AG10803 (cell line): ENCODE data around the gene NSUN2.

Experiments
- DNase-seq: peaks from one replicate; pipeline ENCODE4 v3.0.0; 2010; ENCODE audit warnings: low read depth
- H3K4me3 ChIP-seq: 2 replicates; pipeline ENCODE4 v1.5.1; 2011; ENCODE audit warnings: mild to moderate bottlenecking, low read length, control low read depth
- TF ChIP-seq, protein P1 (sequence below): conservative IDR thresholded peaks from 2 replicates; pipeline ENCODE4 v1.5.1; 2011; ENCODE audit warnings: mild to moderate bottlenecking, low read length, control low read depth, inconsistent platforms

NSUN2 gene

GRCh38 chr5:6632888-6633468 lies at the start of gene NSUN2, which contains the start of gene SRD5A1:
TSS of gene NSUN2 (minus strand) at chr5:6633044. CDS start at chr5:6632979, 65 bp downstream.
TSS of gene SRD5A1 (plus strand) at chr5:6633440. CDS start at chr5:6633577, 137 bp downstream.
- H3K4me3 ChIP-seq: peak within 1 kb of the TSS; percentile 93
- DNase-seq: peak; percentile 89
- TF ChIP-seq, protein P1, sequence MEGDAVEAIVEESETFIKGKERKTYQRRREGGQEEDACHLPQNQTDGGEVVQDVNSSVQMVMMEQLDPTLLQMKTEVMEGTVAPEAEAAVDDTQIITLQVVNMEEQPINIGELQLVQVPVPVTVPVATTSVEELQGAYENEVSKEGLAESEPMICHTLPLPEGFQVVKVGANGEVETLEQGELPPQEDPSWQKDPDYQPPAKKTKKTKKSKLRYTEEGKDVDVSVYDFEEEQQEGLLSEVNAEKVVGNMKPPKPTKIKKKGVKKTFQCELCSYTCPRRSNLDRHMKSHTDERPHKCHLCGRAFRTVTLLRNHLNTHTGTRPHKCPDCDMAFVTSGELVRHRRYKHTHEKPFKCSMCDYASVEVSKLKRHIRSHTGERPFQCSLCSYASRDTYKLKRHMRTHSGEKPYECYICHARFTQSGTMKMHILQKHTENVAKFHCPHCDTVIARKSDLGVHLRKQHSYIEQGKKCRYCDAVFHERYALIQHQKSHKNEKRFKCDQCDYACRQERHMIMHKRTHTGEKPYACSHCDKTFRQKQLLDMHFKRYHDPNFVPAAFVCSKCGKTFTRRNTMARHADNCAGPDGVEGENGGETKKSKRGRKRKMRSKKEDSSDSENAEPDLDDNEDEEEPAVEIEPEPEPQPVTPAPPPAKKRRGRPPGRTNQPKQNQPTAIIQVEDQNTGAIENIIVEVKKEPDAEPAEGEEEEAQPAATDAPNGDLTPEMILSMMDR: no peak

GRCh38 chr5:6682239-6682638 lies 49.4 kb upstream of the NSUN2 start:
- no peak for DNase-seq
- TF ChIP-seq, protein P1: no peak
- no peak overlapping the region for H3K4me3 ChIP-seq

- no peak overlapping the region for H3K4me3 ChIP-seq
- no peak for DNase-seq
- TF ChIP-seq, protein P1: no peak
Observed at GRCh38 chr5:6681682-6682081, 48.8 kb upstream of the NSUN2 start.

GRCh38 chr5:6680922-6681321 lies 48.1 kb upstream of the NSUN2 start:
- TF ChIP-seq, protein P1: no peak
- DNase-seq: no peak
- no peak overlapping the region for H3K4me3 ChIP-seq

DNA sequence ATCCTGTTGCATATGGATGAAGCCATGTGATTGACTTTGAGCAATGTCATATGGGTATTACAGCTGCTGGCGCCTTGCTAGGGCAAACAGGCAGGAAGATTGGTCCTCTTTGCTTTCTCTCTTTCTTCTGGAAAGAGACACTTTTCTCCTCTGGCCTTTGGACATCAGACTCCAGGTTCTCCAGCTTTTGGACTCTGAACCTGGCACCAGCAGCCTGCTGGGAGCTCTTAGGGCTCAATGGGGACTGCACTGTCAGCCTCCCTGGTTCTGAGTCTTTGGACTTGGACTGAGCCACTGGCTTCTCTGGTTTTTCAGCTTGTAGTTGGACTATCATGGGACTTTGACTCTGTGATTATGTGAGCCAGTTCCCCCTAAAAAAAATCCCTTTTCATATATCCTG lies 45.5 kb upstream of the NSUN2 start:
- H3K4me3 ChIP-seq: no peak overlapping the region
- TF ChIP-seq, protein P1: no peak
- DNase-seq: no peak

GRCh38 chr5:6676702-6677101 lies 43.9 kb upstream of the NSUN2 start:
- no peak overlapping the region for H3K4me3 ChIP-seq
- DNase-seq: no peak
- TF ChIP-seq, protein P1: no peak

DNA sequence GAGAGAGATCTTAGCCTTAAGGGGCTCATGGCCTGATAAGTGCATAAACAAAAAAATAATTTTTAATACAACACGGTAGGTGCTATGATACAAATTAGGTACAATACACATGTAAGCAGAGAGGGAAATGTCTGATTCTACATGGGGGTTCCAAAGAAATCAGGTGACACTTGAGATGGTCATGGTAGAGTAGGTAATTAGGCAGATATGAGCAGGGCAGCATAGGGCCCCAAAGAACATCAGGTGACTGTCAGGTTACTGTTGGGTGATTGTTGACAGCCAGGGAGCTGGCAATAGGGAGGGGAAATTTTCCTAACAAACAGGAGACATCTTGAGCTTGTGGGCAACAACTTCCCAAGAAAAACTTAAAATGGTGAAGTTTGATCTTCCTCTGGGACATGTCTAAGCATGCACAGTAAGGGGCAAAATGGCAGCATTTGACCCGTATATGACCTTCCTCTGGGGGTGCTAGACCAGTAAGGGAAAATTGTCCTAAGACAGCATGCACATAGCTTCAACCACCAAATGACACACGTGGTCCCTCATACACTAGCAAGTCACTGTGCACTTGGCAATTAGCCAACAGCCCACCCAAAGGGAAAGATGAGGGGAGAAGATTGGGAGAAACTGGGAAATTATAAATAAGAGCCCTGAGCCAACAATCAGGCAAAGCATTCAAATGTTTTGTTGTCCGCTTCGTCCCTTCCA lies 43.1 kb upstream of the NSUN2 start:
- TF ChIP-seq, protein P1: 0 out of 2 replicates have a peak, but pooled peaks have one; percentile 12
- no peak for DNase-seq
- H3K4me3 ChIP-seq: no peak overlapping the region
